DND-41 (cell line): Measurements from ENCODE around the gene PTGFRN.

Source experiments
- ATAC-seq: fragments of 200-7000 bp; cut with Tn5 transposase; 3 replicates; pipeline ENCODE4 v1.9.1; 2021; ENCODE audit warnings: low read depth; ENCODE audit not compliant: insufficient read depth
- DNase-seq: peaks from one replicate; pipeline ENCODE4 v3.0.0-alpha.2; 2020
- H2AFZ ChIP-seq: 2 replicates; pipeline ENCODE4 v1.6.0; 2012; ENCODE audit warnings: low read depth, low read length
- H3K27ac ChIP-seq: 2 replicates; pipeline ENCODE4 v1.5.1; 2012; ENCODE audit warnings: low read length, inconsistent platforms
- H3K27me3 ChIP-seq: fragments of 200-600 bp; sonication (generic); 2 replicates; pipeline ENCODE4 v1.6.0; 2012; ENCODE audit warnings: low read length, mild to moderate bottlenecking, inconsistent platforms; ENCODE audit not compliant: insufficient read depth, poor library complexity
- H3K36me3 ChIP-seq: 2 replicates; pipeline ENCODE4 v1.5.1; 2012; ENCODE audit warnings: low read length, inconsistent platforms; ENCODE audit not compliant: insufficient read depth
- H3K4me1 ChIP-seq: 2 replicates; pipeline ENCODE4 v1.5.1; 2012; ENCODE audit warnings: mild to moderate bottlenecking, low read length; ENCODE audit not compliant: insufficient read depth
- H3K4me2 ChIP-seq: 2 replicates; pipeline ENCODE4 v1.6.0; 2012; ENCODE audit warnings: mild to moderate bottlenecking, moderate library complexity, low read length, inconsistent platforms; ENCODE audit not compliant: insufficient read depth
- H3K4me3 ChIP-seq, 2 experiments: fragments of 200-600 bp in 1 of 2; shearing (Covaris generic) in 1 of 2; 2 replicates each; pipeline ENCODE4 v1.5.1; 2012 to 2016; ENCODE audit warnings: inconsistent platforms in 2 of 2, low read length in 2 of 2, mild to moderate bottlenecking in 2 of 2, low read depth in 1 of 2, moderate library complexity in 1 of 2
- H3K79me2 ChIP-seq: 2 replicates; pipeline ENCODE4 v1.6.0; 2012; ENCODE audit warnings: low read length, inconsistent platforms; ENCODE audit not compliant: insufficient read depth
- H3K9ac ChIP-seq: 2 replicates; pipeline ENCODE4 v1.6.0; 2012; ENCODE audit warnings: low read depth, mild to moderate bottlenecking, inconsistent platforms, low read length, moderate library complexity
- H3K9me3 ChIP-seq: 2 replicates; pipeline ENCODE4 v1.5.1; 2012; ENCODE audit warnings: low read length, moderate library complexity, mild to moderate bottlenecking, inconsistent platforms; ENCODE audit not compliant: insufficient read depth, severe bottlenecking
- H4K20me1 ChIP-seq: 2 replicates; pipeline ENCODE4 v1.6.0; 2012; ENCODE audit warnings: low read length; ENCODE audit not compliant: insufficient read depth
- EZH2 ChIP-seq: IDR thresholded peaks from 3 replicates; pipeline ENCODE4 v1.6.1; 2012; ENCODE audit warnings: borderline replicate concordance, low read depth, mild to moderate bottlenecking, moderate library complexity, low read length, inconsistent platforms; ENCODE audit not compliant: severe bottlenecking
- TF ChIP-seq, protein P1 (sequence below): IDR thresholded peaks from 2 replicates; pipeline ENCODE4 v1.5.1; 2012; ENCODE audit warnings: borderline replicate concordance, low read length, moderate library complexity, mild to moderate bottlenecking; ENCODE audit not compliant: poor library complexity, severe bottlenecking; ENCODE audit errors: extremely low read depth

The PTGFRN gene

DNA sequence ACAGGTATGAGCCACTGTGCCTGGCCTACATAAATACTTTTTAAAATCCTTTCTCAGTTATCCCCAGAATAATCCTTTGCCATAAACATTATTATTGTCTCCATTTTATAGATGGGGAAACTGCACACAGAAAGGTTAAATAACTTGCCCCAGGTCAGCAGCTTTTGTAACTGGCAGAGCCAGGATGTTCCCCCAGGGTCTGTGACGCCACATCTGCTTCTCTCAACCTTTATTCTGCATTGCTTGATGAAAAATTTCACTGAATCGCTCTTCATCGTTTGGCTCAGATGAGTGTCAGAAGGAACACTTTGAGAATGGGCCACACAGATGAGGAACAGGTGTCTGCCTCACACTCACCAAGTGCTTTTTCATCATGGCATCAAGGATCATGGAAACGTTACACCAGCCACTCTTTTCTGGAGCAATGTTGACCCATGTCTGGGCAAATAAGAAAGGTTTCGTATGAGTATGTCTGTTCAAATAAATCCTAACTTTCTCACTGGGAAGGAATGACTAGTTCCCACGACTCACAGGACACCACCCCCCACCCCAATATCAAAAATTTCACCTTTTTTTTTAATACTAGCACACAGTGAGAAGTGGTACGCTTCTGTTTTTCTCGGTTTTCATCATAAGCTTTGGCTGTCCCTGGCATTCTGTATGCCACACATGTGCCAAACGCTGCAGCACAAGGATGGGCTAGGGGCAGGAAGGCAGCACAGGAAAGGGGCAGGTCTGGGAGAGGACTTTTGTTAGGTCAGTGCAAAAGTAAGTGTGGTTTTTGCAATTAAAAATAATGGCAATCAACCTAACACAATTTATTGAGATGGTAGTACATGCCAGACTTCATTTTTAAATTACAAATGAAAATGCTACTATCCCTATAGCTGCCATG, 9.0 kb upstream of the PTGFRN start:
- Histone ChIP-seq H3K9ac (no peak overlapping the region), H3K79me2 (no peaks in the 10 kb centered on the region), H3K4me2 (no peak overlapping the region), H3K4me3 (no peak overlapping the region), H2AFZ (no peak overlapping the region), H3K9me3 (no peaks in the 10 kb centered on the region), H3K27ac (no peak overlapping the region), H4K20me1 (no peaks in the 10 kb centered on the region), H3K27me3 (no peaks in the 10 kb centered on the region), H3K36me3 (no peaks in the 10 kb centered on the region), H3K4me1 (no peaks in the 10 kb centered on the region)
- DNase-seq (no peak), ATAC-seq (no peak)
- TF ChIP-seq, protein P1, sequence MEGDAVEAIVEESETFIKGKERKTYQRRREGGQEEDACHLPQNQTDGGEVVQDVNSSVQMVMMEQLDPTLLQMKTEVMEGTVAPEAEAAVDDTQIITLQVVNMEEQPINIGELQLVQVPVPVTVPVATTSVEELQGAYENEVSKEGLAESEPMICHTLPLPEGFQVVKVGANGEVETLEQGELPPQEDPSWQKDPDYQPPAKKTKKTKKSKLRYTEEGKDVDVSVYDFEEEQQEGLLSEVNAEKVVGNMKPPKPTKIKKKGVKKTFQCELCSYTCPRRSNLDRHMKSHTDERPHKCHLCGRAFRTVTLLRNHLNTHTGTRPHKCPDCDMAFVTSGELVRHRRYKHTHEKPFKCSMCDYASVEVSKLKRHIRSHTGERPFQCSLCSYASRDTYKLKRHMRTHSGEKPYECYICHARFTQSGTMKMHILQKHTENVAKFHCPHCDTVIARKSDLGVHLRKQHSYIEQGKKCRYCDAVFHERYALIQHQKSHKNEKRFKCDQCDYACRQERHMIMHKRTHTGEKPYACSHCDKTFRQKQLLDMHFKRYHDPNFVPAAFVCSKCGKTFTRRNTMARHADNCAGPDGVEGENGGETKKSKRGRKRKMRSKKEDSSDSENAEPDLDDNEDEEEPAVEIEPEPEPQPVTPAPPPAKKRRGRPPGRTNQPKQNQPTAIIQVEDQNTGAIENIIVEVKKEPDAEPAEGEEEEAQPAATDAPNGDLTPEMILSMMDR: no peak
- TF ChIP-seq EZH2: no peak

DNA sequence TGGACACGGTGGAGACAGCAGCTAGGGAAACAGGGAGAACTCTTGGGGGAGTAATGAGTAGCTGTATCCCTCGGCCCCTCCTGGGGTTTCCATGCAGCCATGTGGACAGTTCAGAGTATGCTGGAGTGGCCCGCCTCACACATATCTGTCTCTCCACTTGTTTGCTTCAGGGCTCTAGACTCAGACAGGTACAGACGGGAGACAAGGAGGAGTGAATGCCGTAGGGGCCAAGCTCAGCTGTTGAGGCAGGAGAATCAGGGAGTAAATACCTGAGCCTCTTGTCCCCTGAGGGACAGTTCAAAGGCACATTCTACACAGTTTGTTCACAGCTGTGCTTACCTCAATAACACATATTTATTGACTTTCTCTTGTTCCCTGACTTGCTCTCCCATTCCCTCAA, 7.7 kb upstream of the PTGFRN start:
- Histone ChIP-seq H3K27me3 (no peaks in the 10 kb centered on the region), H3K36me3 (no peaks in the 10 kb centered on the region), H3K9me3 (no peaks in the 10 kb centered on the region), H4K20me1 (no peaks in the 10 kb centered on the region), H3K9ac (no peak overlapping the region), H3K4me2 (no peak overlapping the region), H3K4me1 (no peaks in the 10 kb centered on the region), H3K4me3 (no peak overlapping the region), H3K27ac (no peak overlapping the region), H2AFZ (no peak overlapping the region), H3K79me2 (no peaks in the 10 kb centered on the region)
- ATAC-seq: no peak
- DNase-seq: no peak
- no peak for TF ChIP-seq EZH2
- TF ChIP-seq, protein P1: no peak

DNA sequence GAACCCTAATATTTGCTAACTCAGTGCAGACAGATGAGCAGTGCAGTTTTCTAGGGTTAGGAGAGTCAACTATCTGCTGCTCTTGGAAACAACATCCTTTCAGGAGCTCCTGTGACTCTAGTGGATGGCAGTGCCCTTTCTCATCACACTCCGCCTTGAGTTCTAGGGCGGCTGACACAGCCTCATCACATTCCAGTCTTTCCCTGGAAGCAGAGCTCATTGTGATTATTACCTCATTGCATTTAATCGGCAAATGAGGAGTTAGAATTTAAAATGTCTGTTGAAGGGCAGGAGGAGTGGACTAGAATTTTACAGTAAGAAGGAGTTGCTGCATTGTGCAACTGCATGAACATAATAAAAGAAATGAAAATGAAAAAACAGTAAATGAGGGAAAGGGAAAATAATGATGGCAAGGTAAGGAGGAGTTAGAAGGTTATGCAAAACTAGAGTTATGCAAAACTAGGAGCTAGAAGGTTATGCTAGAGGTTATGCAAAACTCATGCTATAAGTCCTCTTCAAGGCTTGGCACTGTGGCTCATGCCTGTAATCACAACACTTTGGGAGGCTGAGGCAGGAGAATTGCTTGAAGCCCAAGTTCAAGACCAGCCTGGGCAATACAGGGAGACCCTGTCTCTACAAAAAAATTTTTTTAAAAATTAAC, 6.9 kb upstream of the PTGFRN start:
- H3K36me3 ChIP-seq: no peaks in the 10 kb centered on the region
- ATAC-seq: no peak
- H4K20me1 ChIP-seq: no peaks in the 10 kb centered on the region
- H3K4me1 ChIP-seq: no peaks in the 10 kb centered on the region
- H3K27ac ChIP-seq: no peak overlapping the region
- no peaks in the 10 kb centered on the region for H3K9me3 ChIP-seq
- TF ChIP-seq, protein P1: no peak
- TF ChIP-seq EZH2: no peak
- H3K27me3 ChIP-seq: no peaks in the 10 kb centered on the region
- H3K79me2 ChIP-seq: no peaks in the 10 kb centered on the region
- no peak overlapping the region for H3K4me3 ChIP-seq
- H3K4me2 ChIP-seq: no peak overlapping the region
- no peak overlapping the region for H3K9ac ChIP-seq
- no peak for DNase-seq
- H2AFZ ChIP-seq: no peak overlapping the region
